Colonic mucosa (tissue), 4 donors: Measurements from ENCODE around the gene LYPD4. TPM values are rescaled to one million over a fixed set of nuclear protein-coding genes. Genes with fewer than 3 reads are reported as not detected.

Experiments used
- DNase-seq: peaks from one replicate; pipeline ENCODE4 v3.0.0-alpha.2; 2020
- H3K27ac ChIP-seq: fragments of 200-600 bp; one replicate; pipeline ENCODE4 v1.8.0; 2021
- H3K27me3 ChIP-seq: fragments of 200-600 bp; one replicate; pipeline ENCODE4 v1.8.0; 2021
- H3K36me3 ChIP-seq: fragments of 200-600 bp; one replicate; pipeline ENCODE4 v1.8.0; 2021
- H3K4me1 ChIP-seq: fragments of 200-600 bp; one replicate; pipeline ENCODE4 v1.8.0; 2021; ENCODE audit warnings: mild to moderate bottlenecking
- H3K4me3 ChIP-seq: fragments of 200-600 bp; one replicate; pipeline ENCODE4 v1.8.0; 2021
- H3K9ac ChIP-seq, 2 donors: one replicate each; pipeline ENCODE4 v1.7.0; 2013; ENCODE audit warnings: control low read depth in 2 of 2, low read depth in 2 of 2, low read length in 2 of 2
- H3K9me3 ChIP-seq: fragments of 200-600 bp; one replicate; pipeline ENCODE4 v1.8.0; 2021
- intact Hi-C: fragments of 100-400 bp; cut with DNase I; formaldehyde crosslinking; loops from one replicate; pipeline ENCODE4 v1.14.1; 2022
- total RNA-seq, 2 donors: library from RNA; stranded (reverse); fragmentation: NEBNext Ultra II Directional in 1 of 2; extraction: Animal tissue kit (Norgen Biotek cat#: 25700) in 1 of 2; gene quantifications; one replicate each; pipeline ENCODE4 v1.2.1, GENCODE V29; 2021
- TF ChIP-seq, protein P1 (sequence below): fragments of 200-600 bp; IDR thresholded peaks from one replicate; pipeline ENCODE4 v1.8.0; 2022; ENCODE audit warnings: antibody characterized with exemption, mild to moderate bottlenecking
- donor health status: healthy.
- donor health status: DM: no; HTN: no; CAD: no.
- donor health status: DM: no; HTN: no; CAD: no.

The LYPD4 gene
- total RNA-seq, 2 donors from 2014 or later = not detected

DNA sequence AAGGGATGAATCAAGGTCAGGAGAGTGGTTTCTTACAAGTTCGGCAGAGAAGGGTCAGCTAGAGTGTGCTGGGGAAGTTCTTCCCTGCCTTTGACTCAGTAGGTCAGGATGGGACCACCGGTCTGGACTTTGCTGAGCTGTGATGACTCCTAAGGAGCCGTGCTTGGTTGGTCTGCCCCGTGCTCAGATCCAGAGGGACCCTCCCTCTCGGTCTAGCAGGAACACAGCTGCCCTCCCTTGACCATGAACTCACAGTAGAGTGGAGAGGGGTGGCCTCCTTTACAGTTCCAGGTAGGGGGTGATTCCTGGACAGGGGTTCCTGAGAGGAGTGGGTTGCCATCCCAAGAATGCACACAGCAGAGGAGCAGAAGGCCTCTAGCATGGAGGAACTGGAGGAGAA, 19.9 kb upstream of the LYPD4 start:
- Histone ChIP-seq H3K27me3 (no peaks in the 10 kb centered on the region), H3K9ac (no peak overlapping the region), H3K4me1 (peaks cover 7% of the 10 kb centered on the region), H3K9me3 (no peaks in the 10 kb centered on the region), H3K4me3 (no peak overlapping the region), H3K27ac (no peak overlapping the region), H3K36me3 (peaks cover 26% of the 10 kb centered on the region)
- TF ChIP-seq, protein P1, sequence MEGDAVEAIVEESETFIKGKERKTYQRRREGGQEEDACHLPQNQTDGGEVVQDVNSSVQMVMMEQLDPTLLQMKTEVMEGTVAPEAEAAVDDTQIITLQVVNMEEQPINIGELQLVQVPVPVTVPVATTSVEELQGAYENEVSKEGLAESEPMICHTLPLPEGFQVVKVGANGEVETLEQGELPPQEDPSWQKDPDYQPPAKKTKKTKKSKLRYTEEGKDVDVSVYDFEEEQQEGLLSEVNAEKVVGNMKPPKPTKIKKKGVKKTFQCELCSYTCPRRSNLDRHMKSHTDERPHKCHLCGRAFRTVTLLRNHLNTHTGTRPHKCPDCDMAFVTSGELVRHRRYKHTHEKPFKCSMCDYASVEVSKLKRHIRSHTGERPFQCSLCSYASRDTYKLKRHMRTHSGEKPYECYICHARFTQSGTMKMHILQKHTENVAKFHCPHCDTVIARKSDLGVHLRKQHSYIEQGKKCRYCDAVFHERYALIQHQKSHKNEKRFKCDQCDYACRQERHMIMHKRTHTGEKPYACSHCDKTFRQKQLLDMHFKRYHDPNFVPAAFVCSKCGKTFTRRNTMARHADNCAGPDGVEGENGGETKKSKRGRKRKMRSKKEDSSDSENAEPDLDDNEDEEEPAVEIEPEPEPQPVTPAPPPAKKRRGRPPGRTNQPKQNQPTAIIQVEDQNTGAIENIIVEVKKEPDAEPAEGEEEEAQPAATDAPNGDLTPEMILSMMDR = no peak
- intact Hi-C loops = no loop called here
- DNase-seq = no peak

- intact Hi-C loops = no loop called here
- Histone ChIP-seq H3K9ac (no peak overlapping the region), H3K27ac (no peak overlapping the region), H3K27me3 (no peaks in the 10 kb centered on the region), H3K4me1 (peaks cover 11% of the 10 kb centered on the region), H3K36me3 (peaks cover 22% of the 10 kb centered on the region), H3K9me3 (no peaks in the 10 kb centered on the region), H3K4me3 (no peak overlapping the region)
- TF ChIP-seq, protein P1 = no peak
- DNase-seq = no peak
Observed at GRCh38 chr19:41863209-41863931, 18.9 kb upstream of the LYPD4 start.

DNA sequence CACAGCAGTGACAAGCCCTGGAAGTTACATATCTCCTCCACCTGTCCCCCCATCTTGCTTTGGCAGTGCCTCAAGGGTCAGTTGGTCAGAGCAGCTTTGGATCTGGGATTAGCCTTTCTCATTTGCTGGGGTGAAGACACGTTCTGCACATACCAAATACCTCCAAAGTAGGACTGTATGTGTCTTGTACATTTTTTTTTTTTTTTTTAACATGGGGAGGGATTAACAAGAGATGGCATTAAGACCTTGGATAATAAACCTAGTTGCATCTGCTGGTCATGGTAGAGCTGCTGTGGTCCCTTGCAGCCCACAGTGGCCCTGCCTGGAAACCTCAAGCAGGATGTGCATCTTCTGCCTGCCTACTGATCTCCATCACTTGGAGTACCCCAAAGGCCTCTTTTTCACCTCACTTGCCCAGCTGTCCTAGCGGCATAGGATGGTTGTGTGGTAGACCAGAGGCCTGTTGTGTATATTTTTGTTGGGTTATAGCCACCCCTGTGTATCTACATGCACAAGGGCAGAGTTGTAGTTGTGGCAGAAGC, 18.0 kb upstream of the LYPD4 start:
- TF ChIP-seq, protein P1 = no peak
- no peaks in the 10 kb centered on the region for H3K27me3 ChIP-seq
- H3K4me3 ChIP-seq = no peak overlapping the region
- DNase-seq = no peak
- H3K9me3 ChIP-seq = no peaks in the 10 kb centered on the region
- H3K4me1 ChIP-seq = peaks cover 11% of the 10 kb centered on the region
- intact Hi-C loops = no loop called here
- peak overlapping the region in 1 of 2 donors; percentile 9 for H3K9ac ChIP-seq
- H3K27ac ChIP-seq = no peak overlapping the region
- H3K36me3 ChIP-seq = peaks cover 22% of the 10 kb centered on the region

- intact Hi-C loops = no loop called here
- Histone ChIP-seq H3K36me3 (peaks cover 22% of the 10 kb centered on the region), H3K4me1 (peaks cover 11% of the 10 kb centered on the region), H3K27ac (no peak overlapping the region), H3K27me3 (no peaks in the 10 kb centered on the region), H3K9ac (peak overlapping the region; percentile 36 to 98), H3K9me3 (no peaks in the 10 kb centered on the region), H3K4me3 (peak overlapping the region; percentile 86)
- TF ChIP-seq, protein P1 = no peak
- no peak for DNase-seq
Observed at GRCh38 chr19:41861846-41862245, 17.4 kb upstream of the LYPD4 start.

- H3K9ac ChIP-seq = peak overlapping the region; percentile 89 to 98
- H3K27me3 ChIP-seq = no peaks in the 10 kb centered on the region
- no peak for DNase-seq
- H3K4me3 ChIP-seq = peak overlapping the region; percentile 86
- H3K36me3 ChIP-seq = peaks cover 22% of the 10 kb centered on the region
- no peaks in the 10 kb centered on the region for H3K9me3 ChIP-seq
- no peak overlapping the region for H3K27ac ChIP-seq
- TF ChIP-seq, protein P1 = no peak
- peaks cover 11% of the 10 kb centered on the region for H3K4me1 ChIP-seq
- intact Hi-C loops = no loop called here
Observed at GRCh38 chr19:41861116-41861768, 16.8 kb upstream of the LYPD4 start.
